BLaER1 treated with 17β-estradiol and CSF1 and Interleukin-3, amounts not matched to agents 10 nM and 100 nM (cell line): ENCODE measurements around the gene RRP1.

ENCODE experiments used
- H3K27ac ChIP-seq, 11 experiments: shearing (Covaris generic); formaldehyde crosslinking; 2 replicates each; pipeline ENCODE4 v1.8.1; 2022
- H3K27me3 ChIP-seq, 11 experiments: shearing (Covaris generic); formaldehyde crosslinking; 2 replicates each; pipeline ENCODE4 v1.8.1; 2022
- H3K36me3 ChIP-seq, 11 experiments: shearing (Covaris generic); formaldehyde crosslinking; 2 replicates each; pipeline ENCODE4 v1.8.1; 2022
- H3K4me1 ChIP-seq, 10 experiments: shearing (Covaris generic); formaldehyde crosslinking; 2 replicates each; pipeline ENCODE4 v1.8.1; 2022
- H3K4me2 ChIP-seq, 11 experiments: shearing (Covaris generic); formaldehyde crosslinking; 2 replicates each; pipeline ENCODE4 v1.8.1; 2022
- H3K4me3 ChIP-seq, 10 experiments: shearing (Covaris generic); formaldehyde crosslinking; 2 replicates each; pipeline ENCODE4 v1.8.1; 2022
- H3K9ac ChIP-seq, 11 experiments: shearing (Covaris generic); formaldehyde crosslinking; 2 replicates each; pipeline ENCODE4 v1.8.1; 2022
- H3K9me3 ChIP-seq, 11 experiments: shearing (Covaris generic); formaldehyde crosslinking; replicated peaks in 1 of 11; 2 replicates each; pipeline ENCODE4 v1.8.1; 2022
- H4K20me1 ChIP-seq, 11 experiments: shearing (Covaris generic); formaldehyde crosslinking; 2 replicates each; pipeline ENCODE4 v1.8.1; 2022
- Cebpa-rat ChIP-seq, 11 experiments: shearing (Covaris generic); IDR thresholded peaks; 2 replicates each; pipeline ENCODE4 v1.8.1; 2022

The RRP1 gene

DNA sequence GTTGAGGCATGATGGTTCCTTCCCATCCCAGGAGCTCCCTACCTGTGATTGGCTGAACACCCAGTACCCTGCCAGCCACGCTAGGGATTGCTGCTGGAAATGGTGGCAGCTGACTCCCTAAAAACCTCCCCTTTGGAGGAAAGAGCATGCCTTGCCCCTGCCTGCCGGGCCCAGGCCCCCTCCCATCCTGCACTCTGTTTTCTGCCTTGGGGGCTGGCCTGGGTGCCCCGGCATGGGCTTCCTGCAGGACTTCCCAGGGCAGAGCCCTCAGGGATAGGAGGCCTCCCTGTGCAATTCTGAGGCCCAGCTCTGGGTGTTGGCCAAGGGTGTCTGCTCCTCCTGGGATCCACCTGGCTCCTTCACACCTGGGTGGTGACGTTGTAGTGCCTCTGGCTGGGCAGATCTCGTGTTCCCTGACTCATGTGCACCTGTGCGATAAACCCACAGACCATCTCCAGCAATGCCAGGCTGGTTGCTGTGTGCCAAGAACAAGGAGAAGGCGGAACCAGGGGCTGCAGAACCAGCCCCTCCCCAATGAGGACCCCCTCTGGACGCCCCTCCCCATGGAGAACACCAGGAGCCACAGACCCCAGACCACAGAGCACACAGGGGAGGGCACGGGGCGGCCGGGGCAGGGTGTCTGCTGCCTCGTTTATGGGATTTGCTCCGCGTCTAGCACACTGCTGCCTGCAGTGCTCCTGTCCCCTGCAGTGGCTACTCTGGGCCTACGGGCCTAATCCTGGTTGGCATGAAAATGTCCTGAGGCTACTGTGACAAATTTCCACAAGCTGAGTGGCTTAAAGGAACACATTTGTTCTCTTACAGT, 26.9 kb upstream of the RRP1 start:
- Histone ChIP-seq H3K4me2 (no peak overlapping the region), H3K4me3 (no peak overlapping the region), H3K27ac (no peak overlapping the region), H3K27me3 (no peaks in the 10 kb centered on the region), H3K36me3 (peaks cover 1 to 71% (median 56%) of the 10 kb centered on the region in 11 experiments; a peak in 18 of 22 replicates), H3K9me3 (no peaks in the 10 kb centered on the region), H3K4me1 (peaks cover 7 to 28% (median 16%) of the 10 kb centered on the region in 10 experiments; a peak in 18 of 20 replicates), H3K9ac (no peak overlapping the region), H4K20me1 (peaks cover 0 to 79% (median 18%) of the 10 kb centered on the region in 11 experiments; a peak in 16 of 22 replicates)
- TF ChIP-seq Cebpa-rat (IDR thresholded peaks at IDR 0.05): no peak

DNA sequence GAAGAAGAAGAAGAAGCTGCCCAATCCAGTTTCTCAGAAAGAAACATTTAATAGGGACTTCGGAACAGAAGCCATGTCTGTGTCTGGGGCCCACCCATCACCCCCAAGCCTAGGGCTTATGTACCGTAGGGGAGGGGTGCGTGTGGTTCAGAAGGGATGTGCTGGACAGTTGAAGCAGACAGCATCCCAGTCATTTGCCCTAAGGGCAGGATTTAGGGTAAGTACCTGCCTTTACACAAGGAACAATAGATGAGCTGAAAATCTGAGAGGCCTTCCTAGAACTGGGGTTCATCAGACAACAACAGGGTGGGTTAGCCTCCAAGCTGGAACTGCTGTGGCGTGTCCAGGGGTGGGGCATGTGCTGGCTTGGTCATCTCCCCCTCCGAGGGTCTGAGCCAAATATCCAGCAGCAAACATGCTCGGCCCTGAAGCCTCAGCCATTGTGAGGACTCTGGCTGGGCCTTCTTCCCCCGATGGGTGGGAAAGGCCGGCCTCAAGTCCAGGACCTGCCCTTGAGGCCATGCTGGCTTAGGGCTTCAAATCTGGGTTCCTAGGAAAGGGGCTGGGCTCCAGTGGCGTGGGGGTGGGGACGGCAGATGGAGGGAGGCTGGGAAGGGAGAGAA, 25.4 kb upstream of the RRP1 start:
- no peaks in the 10 kb centered on the region for H3K9me3 ChIP-seq
- no peak for TF ChIP-seq Cebpa-rat (IDR thresholded peaks at IDR 0.05)
- H3K27me3 ChIP-seq: no peaks in the 10 kb centered on the region
- peaks cover 0 to 56% (median 41%) of the 10 kb centered on the region in 11 experiments; a peak in 18 of 22 replicates for H3K36me3 ChIP-seq
- no peak overlapping the region for H3K4me2 ChIP-seq
- peaks cover 4 to 33% (median 17%) of the 10 kb centered on the region in 10 experiments; a peak in 17 of 20 replicates for H3K4me1 ChIP-seq
- H3K9ac ChIP-seq: no peak overlapping the region
- no peak overlapping the region for H3K27ac ChIP-seq
- no peak overlapping the region for H3K4me3 ChIP-seq
- H4K20me1 ChIP-seq: peaks cover 0 to 64% (median 14%) of the 10 kb centered on the region in 11 experiments; a peak in 15 of 22 replicates

DNA sequence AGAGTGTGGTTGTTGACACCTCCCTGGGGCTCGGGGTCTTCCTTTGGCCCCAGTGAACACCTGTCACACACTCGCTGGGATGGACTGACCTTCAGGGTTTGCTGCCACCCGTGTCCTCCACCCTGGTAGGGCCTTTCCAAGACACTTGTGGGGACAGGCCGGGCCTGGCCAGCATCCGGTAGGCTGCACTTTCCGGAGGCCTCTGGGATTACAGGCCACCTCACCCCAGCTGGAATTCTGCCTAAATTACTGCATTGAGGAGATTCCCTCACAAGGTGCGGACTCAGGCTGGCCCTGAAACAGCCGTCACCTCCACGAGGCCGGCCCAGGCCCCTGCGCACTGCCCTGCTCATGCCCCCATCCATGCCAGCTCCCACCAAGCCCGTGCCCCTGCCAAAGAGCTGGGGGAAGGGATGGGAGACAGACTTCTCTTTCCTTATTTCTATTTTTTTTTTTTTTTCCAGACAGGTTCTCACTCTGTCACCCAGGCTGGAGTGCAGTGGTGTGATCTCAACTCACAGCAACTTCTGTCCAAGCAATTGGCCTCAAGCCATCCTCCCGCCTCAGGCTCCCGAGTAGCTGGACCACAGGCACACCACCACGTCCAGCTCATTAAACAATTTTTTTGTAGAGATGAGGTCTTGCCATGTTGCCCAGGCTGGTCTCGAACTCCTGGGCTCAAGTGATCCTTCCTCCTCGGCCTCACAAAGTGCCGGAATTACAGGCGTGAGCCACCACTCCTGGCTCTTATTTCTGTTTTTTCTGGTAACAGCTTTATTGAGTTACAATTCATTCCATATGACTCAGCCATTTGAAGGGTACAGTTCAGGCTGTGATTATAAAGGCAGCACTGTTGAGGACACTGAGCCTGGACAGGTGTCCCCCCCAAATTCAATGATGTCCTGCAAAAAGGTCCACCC, 24.5 kb upstream of the RRP1 start:
- no peaks in the 10 kb centered on the region for H3K9me3 ChIP-seq
- peaks cover 4 to 41% (median 23%) of the 10 kb centered on the region in 10 experiments; a peak in 17 of 20 replicates for H3K4me1 ChIP-seq
- no peak overlapping the region for H3K27ac ChIP-seq
- H3K9ac ChIP-seq: no peak overlapping the region
- H4K20me1 ChIP-seq: peaks cover 0 to 56% (median 14%) of the 10 kb centered on the region in 11 experiments; a peak in 14 of 22 replicates
- no peak overlapping the region for H3K4me2 ChIP-seq
- H3K36me3 ChIP-seq: peaks cover 0 to 48% (median 33%) of the 10 kb centered on the region in 11 experiments; a peak in 17 of 22 replicates
- no peak overlapping the region for H3K4me3 ChIP-seq
- TF ChIP-seq Cebpa-rat (IDR thresholded peaks at IDR 0.05): no peak
- no peaks in the 10 kb centered on the region for H3K27me3 ChIP-seq

DNA sequence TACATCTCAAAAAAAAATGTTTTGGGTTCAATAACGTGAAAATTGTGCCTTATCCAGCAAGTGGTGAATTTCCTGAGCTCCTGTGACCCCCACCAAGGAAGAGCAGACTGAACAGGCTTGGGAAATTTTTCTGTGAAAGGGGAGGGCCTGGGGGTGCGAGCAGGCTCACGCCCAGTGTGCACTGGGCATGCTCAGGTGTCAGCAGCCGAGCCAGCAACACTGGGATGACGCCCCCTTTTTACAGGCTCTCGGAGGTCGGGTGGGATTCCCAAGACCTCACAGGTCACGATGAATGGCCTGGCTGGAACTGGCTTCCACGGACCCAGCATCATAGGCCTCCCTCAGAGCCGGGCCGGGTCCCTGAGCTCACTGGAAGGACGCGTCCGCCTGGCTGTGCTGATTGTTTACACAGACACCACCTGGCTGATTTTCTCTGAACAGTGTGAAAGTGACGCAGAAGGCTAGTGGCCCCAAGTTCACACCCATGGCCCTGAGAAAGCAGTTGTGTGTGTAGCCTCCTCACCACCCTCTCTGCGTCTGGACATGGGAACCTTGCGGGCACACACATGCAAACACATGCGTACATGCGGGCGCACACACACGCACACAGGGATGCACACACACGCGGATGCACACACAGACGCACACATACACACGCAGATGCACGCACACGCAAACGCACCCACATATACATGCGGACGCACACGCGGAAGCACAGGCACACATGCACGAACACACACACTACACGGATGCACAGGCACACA, 22.5 kb upstream of the RRP1 start:
- peaks cover 0 to 37% (median 5%) of the 10 kb centered on the region in 11 experiments; a peak in 11 of 22 replicates for H4K20me1 ChIP-seq
- H3K9ac ChIP-seq: 0 out of 22 replicates have a peak overlapping the region, but pooled peaks of 1 of the 11 experiments have one; percentile 57
- H3K9me3 ChIP-seq: peaks cover 0 to 14% (median 7%) of the 10 kb centered on the region in 11 experiments; a peak in 12 of 22 replicates
- H3K4me2 ChIP-seq: peak overlapping the region in 5 of 11 experiments; percentile 73 to 98 (median 83); a peak in 8 of 22 replicates
- H3K36me3 ChIP-seq: peaks cover 0 to 27% (median 15%) of the 10 kb centered on the region in 11 experiments; a peak in 17 of 22 replicates
- peak overlapping the region in 2 of 11 experiments; percentile 74; a peak in 2 of 22 replicates for H3K27ac ChIP-seq
- TF ChIP-seq Cebpa-rat (IDR thresholded peaks at IDR 0.05): no peak
- H3K27me3 ChIP-seq: no peaks in the 10 kb centered on the region
- H3K4me3 ChIP-seq: no peak overlapping the region
- peaks cover 23 to 62% (median 43%) of the 10 kb centered on the region in 10 experiments for H3K4me1 ChIP-seq

DNA sequence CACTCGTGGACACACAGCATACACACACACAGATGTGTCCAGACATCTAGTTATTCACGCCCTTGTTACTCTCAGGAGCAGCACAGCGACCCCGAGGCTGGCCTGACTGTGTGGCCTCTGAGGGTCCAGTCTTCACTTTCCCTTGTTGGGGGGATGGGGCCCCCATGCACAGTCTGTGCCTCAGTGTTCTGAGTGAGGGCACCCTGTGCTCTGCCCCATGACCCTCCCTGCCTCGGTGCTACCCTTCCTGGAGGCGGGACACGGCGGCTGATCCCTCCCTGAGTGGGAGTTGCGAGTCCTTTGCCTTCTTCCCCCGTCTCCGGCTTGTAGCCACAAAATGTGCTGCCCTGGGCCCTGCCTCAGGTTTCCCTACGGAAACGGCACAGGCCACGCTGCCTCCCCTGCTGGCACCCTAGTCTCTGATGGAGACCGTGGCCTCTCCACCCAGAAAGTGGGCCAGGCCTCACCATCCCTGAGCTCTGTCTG, 21.8 kb upstream of the RRP1 start:
- Histone ChIP-seq H3K9ac (peak overlapping the region in 10 of 11 experiments; percentile 15 to 70 (median 58); a peak in 15 of 22 replicates), H3K4me3 (0 out of 20 replicates have a peak overlapping the region, but pooled peaks of 1 of the 10 experiments have one; percentile 1), H3K27me3 (no peaks in the 10 kb centered on the region), H4K20me1 (peaks cover 0 to 31% (median 0%) of the 10 kb centered on the region in 11 experiments; a peak in 9 of 22 replicates), H3K27ac (peak overlapping the region; percentile 4 to 74 (median 62); a peak in 19 of 22 replicates), H3K4me1 (peaks cover 29 to 68% (median 49%) of the 10 kb centered on the region in 10 experiments), H3K9me3 (peaks cover 0 to 20% (median 7%) of the 10 kb centered on the region in 11 experiments; a peak in 12 of 22 replicates), H3K36me3 (peaks cover 5 to 25% (median 13%) of the 10 kb centered on the region in 11 experiments; a peak in 19 of 22 replicates), H3K4me2 (peak overlapping the region in 8 of 11 experiments; percentile 50 to 98 (median 77); a peak in 14 of 22 replicates)
- no peak for TF ChIP-seq Cebpa-rat (IDR thresholded peaks at IDR 0.05)

DNA sequence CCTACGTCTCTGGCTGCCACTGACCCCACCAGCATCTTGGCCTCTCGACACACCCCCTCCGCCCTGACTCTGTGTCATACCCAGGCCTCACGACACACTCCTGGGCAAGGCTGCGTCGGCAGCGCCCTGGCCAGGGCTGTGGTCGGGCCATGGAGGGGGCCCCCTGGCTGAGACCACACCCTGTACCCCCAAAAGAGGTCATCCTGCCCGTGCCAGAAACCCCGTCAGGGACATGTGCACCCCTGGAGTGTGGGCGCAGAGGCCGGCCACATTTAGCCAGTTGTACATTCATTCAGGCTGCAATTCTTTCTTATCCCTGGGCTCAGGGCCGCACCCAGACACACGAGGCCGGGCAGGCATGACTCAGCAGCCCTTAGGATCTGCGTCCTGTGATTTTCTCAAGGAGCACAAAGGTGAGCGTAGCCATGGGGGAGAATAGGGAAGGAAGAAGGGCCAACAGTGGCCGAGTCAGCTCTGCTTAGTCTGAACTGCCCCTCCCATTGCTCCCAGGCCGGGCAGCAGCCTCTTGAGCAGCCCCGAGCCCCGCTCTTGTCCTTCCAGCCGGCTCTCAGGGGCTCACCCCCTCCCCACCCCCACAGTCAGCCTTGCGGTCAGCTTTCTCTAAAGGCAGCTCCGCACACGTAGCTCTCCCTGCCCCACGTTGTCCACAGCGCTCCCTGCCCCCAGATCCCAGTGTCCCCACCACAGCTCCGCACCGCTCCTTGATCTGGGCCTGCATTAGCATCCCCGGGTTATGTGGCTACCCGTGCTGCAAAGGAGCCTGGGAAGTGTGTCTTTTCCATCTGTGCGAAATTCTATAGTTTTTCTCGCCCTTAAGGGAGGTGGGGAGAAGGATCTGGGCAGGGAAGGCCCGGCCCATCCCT, 21.2 kb upstream of the RRP1 start:
- Histone ChIP-seq H3K4me3 (0 out of 20 replicates have a peak overlapping the region, but pooled peaks of 1 of the 10 experiments have one; percentile 1), H3K9me3 (peaks cover 0 to 26% (median 7%) of the 10 kb centered on the region in 11 experiments; a peak in 12 of 22 replicates), H3K27me3 (no peaks in the 10 kb centered on the region), H3K4me1 (peaks cover 34 to 75% (median 56%) of the 10 kb centered on the region in 10 experiments), H4K20me1 (peaks cover 0 to 25% (median under 1%) of the 10 kb centered on the region in 11 experiments; a peak in 9 of 22 replicates), H3K36me3 (peaks cover 9 to 25% (median 13%) of the 10 kb centered on the region in 11 experiments; a peak in 21 of 22 replicates), H3K27ac (peak overlapping the region; percentile 4 to 74 (median 62); a peak in 20 of 22 replicates), H3K4me2 (peak overlapping the region in 8 of 11 experiments; percentile 50 to 98 (median 77); a peak in 16 of 22 replicates), H3K9ac (peak overlapping the region in 10 of 11 experiments; percentile 15 to 70 (median 58); a peak in 17 of 22 replicates)
- TF ChIP-seq Cebpa-rat (IDR thresholded peaks at IDR 0.05): no peak
